ENCODE data around the gene TRIM24.

DNA sequence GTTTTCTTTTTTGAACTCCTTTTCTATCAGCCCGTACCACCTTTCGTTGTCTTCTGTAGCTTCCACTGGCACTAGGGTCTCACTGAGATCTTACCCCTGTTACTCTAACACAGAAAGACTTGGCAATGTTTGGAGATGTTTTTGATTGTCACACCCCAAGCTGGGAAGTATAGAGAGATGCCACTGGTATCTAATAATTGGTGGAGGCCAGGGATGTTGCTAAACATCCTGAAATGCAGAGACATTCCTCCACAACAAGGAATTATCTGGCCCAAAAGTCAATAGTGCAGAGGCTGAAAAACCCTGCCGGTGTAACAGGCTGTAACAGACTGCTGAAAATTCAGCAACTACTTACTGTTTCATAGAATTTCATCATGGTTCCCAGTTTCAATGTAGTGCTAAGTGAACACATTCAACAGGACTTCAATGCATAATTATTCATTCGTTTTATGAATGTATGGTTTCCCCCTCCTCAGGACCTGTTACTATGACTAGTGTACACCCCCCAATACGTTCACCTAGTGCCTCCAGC is 115.9 kb downstream of the TRIM24 start:
- TF ChIP-seq, protein P1, sequence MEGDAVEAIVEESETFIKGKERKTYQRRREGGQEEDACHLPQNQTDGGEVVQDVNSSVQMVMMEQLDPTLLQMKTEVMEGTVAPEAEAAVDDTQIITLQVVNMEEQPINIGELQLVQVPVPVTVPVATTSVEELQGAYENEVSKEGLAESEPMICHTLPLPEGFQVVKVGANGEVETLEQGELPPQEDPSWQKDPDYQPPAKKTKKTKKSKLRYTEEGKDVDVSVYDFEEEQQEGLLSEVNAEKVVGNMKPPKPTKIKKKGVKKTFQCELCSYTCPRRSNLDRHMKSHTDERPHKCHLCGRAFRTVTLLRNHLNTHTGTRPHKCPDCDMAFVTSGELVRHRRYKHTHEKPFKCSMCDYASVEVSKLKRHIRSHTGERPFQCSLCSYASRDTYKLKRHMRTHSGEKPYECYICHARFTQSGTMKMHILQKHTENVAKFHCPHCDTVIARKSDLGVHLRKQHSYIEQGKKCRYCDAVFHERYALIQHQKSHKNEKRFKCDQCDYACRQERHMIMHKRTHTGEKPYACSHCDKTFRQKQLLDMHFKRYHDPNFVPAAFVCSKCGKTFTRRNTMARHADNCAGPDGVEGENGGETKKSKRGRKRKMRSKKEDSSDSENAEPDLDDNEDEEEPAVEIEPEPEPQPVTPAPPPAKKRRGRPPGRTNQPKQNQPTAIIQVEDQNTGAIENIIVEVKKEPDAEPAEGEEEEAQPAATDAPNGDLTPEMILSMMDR (conservative IDR thresholded peaks at IDR 0.05) = no peak
- no peak for TF ChIP-seq ZFX (IDR thresholded peaks at IDR 0.05)
